ENCODE results near the gene ADAMTSL1. TPM values are rescaled to one million over a fixed set of nuclear protein-coding genes. Genes with fewer than 3 reads are reported as not detected.

Gene ADAMTSL1
- total RNA-seq, 2 experiments from 2014 or later = not detected

DNA sequence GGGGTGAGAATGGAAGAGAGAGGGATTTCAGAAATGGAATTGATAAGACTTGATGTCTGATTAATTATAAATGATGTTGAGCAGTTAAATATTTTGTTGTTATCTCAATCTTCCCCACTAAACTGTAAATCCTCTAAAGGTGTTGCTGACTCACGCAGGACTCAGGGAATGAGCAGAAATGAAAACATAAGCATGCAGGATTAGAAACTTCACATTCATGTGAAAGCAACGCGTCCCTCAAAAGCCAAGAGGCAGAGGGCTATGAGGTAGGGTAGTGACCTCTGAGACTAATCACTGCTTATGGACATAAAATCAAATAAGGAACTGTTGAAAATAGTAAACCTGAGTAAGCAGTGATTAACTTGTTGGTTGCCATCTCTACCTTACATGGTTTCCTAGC is 21.1 kb downstream of the ADAMTSL1 start:
- DNase-seq (ENCODE audit: low spot score) = no peak
- TF ChIP-seq, protein P1, sequence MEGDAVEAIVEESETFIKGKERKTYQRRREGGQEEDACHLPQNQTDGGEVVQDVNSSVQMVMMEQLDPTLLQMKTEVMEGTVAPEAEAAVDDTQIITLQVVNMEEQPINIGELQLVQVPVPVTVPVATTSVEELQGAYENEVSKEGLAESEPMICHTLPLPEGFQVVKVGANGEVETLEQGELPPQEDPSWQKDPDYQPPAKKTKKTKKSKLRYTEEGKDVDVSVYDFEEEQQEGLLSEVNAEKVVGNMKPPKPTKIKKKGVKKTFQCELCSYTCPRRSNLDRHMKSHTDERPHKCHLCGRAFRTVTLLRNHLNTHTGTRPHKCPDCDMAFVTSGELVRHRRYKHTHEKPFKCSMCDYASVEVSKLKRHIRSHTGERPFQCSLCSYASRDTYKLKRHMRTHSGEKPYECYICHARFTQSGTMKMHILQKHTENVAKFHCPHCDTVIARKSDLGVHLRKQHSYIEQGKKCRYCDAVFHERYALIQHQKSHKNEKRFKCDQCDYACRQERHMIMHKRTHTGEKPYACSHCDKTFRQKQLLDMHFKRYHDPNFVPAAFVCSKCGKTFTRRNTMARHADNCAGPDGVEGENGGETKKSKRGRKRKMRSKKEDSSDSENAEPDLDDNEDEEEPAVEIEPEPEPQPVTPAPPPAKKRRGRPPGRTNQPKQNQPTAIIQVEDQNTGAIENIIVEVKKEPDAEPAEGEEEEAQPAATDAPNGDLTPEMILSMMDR (conservative IDR thresholded peaks at IDR 0.05; ENCODE audit: low read length) = no peak
- no peak for TF ChIP-seq EZH2phosphoT487 (IDR thresholded peaks at IDR 0.05; ENCODE audit: borderline replicate concordance, low read depth, low read length)
- no peaks in the 10 kb centered on the region for H3K9me2 ChIP-seq (ENCODE audit: insufficient read depth, low read length)
- H3K4me3 ChIP-seq (ENCODE audit: low read depth, low read length, poor library complexity, severe bottlenecking) = no peak overlapping the region
- no peaks in the 10 kb centered on the region for H3K79me2 ChIP-seq (ENCODE audit: insufficient read depth, low read depth, low read length)
- H3K27ac ChIP-seq (ENCODE audit: low read depth, low read length, poor library complexity, severe bottlenecking) = no peak overlapping the region
- H3K4me2 ChIP-seq (ENCODE audit: low read length) = no peak overlapping the region
- ChIA-PET CTCF (ENCODE audit: unreplicated experiment) (no interaction called here), POLR2A (interaction anchor here (1.5 kb wide), 1 partner anchor 10 kb away, joined by 5 read pairs; no protein-coding TSS in a partner anchor)
- intact Hi-C loops (cut with micrococcal nuclease; ENCODE audit: unreplicated experiment) = no loop called here
- BruUV-seq (replicated peaks) = no TSS peak
- H3K9me3 ChIP-seq (ENCODE audit: low read length) = no peaks in the 10 kb centered on the region
- H3K4me1 ChIP-seq (ENCODE audit: insufficient read depth, low read length, poor library complexity, severe bottlenecking) = no peaks in the 10 kb centered on the region
- no peaks in the 10 kb centered on the region for H3K36me3 ChIP-seq (ENCODE audit: insufficient read depth, low read length)
- H4K20me1 ChIP-seq (ENCODE audit: insufficient read depth, low read length) = no peaks in the 10 kb centered on the region
- no peak overlapping the region for H2AFZ ChIP-seq (ENCODE audit: low read length)

DNA sequence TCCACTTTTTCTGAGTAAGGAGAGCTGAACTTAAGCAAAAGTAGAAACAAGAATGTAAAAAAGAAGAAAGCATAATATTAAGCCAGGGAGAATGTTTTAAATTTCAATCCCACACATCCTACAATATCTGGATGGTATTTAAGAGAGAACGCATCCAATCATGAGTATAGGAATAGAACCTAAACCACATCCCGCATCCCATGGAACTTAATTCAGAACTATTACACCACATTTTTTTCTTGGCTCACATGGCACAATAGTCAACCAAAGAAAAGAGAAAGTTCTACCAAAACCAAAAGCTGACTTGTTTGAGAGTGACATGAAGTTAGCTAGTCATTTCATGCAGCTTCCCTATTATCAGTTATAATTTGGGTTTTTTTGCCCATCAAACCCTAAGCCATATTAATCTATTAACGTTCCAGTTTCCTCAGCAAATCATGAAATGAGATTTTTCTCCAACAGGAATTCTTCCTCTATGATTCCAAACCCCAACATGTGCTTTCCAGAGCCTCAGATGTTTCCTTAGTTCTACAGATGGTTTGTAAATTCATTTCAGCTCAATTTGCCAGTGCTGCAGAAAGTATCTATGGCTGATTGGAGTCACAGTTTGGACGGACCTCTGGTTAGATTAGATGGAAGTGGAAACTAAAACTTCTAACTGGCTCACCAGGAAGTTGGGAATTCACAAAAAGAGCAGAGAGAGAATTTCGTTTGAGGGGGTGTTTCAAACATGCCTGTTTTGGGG is 22.5 kb downstream of the ADAMTSL1 start:
- ChIA-PET CTCF (ENCODE audit: unreplicated experiment) (no interaction called here), POLR2A (interaction anchor here (1.2 to 1.6 kb wide), 3 partner anchors 9 to 15 kb away, joined by 3 to 5 read pairs (median 3); no protein-coding TSS in a partner anchor)
- Histone ChIP-seq H3K9me3 (ENCODE audit: low read length) (no peaks in the 10 kb centered on the region), H3K27ac (ENCODE audit: low read depth, low read length, poor library complexity, severe bottlenecking) (no peak overlapping the region), H3K4me1 (ENCODE audit: insufficient read depth, low read length, poor library complexity, severe bottlenecking) (no peaks in the 10 kb centered on the region), H3K9me2 (ENCODE audit: insufficient read depth, low read length) (no peaks in the 10 kb centered on the region), H3K36me3 (ENCODE audit: insufficient read depth, low read length) (no peaks in the 10 kb centered on the region), H3K4me2 (ENCODE audit: low read length) (no peak overlapping the region), H3K79me2 (ENCODE audit: insufficient read depth, low read depth, low read length) (no peaks in the 10 kb centered on the region), H3K4me3 (ENCODE audit: low read depth, low read length, poor library complexity, severe bottlenecking) (no peak overlapping the region), H2AFZ (ENCODE audit: low read length) (no peak overlapping the region), H4K20me1 (ENCODE audit: insufficient read depth, low read length) (no peaks in the 10 kb centered on the region)
- intact Hi-C loops (cut with micrococcal nuclease; ENCODE audit: unreplicated experiment) = no loop called here
- DNase-seq (ENCODE audit: low spot score) = no peak
- TF ChIP-seq, protein P1 (conservative IDR thresholded peaks at IDR 0.05; ENCODE audit: low read length) = no peak
- TF ChIP-seq EZH2phosphoT487 (IDR thresholded peaks at IDR 0.05; ENCODE audit: borderline replicate concordance, low read depth, low read length) = no peak
- BruUV-seq (replicated peaks) = no TSS peak

DNA sequence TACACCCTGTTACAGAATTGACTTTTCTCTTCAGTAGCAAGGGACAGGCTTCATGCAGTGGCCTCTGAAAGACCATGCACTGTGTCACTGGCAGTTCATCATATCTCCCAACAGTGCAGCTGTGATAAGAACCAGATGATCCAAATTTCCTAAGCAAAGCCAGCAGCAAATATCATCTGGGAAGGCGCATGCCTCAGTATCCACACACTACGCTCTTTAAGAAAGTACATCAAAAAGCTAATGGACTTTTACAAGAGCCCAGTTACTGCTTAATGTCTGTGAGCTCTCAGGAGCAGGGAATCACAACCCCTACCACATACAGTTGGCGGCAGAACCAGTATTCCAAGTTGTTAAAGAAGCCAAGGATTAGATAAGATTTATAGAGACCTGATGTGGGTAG is 25.1 kb downstream of the ADAMTSL1 start:
- no TSS peak for BruUV-seq (replicated peaks)
- TF ChIP-seq, protein P1 (conservative IDR thresholded peaks at IDR 0.05; ENCODE audit: low read length) = no peak
- no peak for TF ChIP-seq EZH2phosphoT487 (IDR thresholded peaks at IDR 0.05; ENCODE audit: borderline replicate concordance, low read depth, low read length)
- Histone ChIP-seq H2AFZ (ENCODE audit: low read length) (no peak overlapping the region), H3K9me2 (ENCODE audit: insufficient read depth, low read length) (no peaks in the 10 kb centered on the region), H3K4me1 (ENCODE audit: insufficient read depth, low read length, poor library complexity, severe bottlenecking) (no peaks in the 10 kb centered on the region), H3K27ac (ENCODE audit: low read depth, low read length, poor library complexity, severe bottlenecking) (no peak overlapping the region), H4K20me1 (ENCODE audit: insufficient read depth, low read length) (no peaks in the 10 kb centered on the region), H3K4me2 (ENCODE audit: low read length) (no peak overlapping the region), H3K36me3 (ENCODE audit: insufficient read depth, low read length) (no peaks in the 10 kb centered on the region), H3K9me3 (ENCODE audit: low read length) (no peaks in the 10 kb centered on the region), H3K4me3 (ENCODE audit: low read depth, low read length, poor library complexity, severe bottlenecking) (no peak overlapping the region), H3K79me2 (ENCODE audit: insufficient read depth, low read depth, low read length) (no peaks in the 10 kb centered on the region)
- intact Hi-C loops (cut with micrococcal nuclease; ENCODE audit: unreplicated experiment) = no loop called here
- POLR2A ChIA-PET = no interaction called here
- CTCF ChIA-PET (ENCODE audit: unreplicated experiment) = no interaction called here
- no peak for DNase-seq (ENCODE audit: low spot score)
